Mesendoderm (in vitro differentiated cells): Measurements from ENCODE around the gene PON3.

ENCODE experiments used
- DNase-seq: peaks from one replicate; pipeline ENCODE4 v3.0.0; 2013
- H2AK5ac ChIP-seq: 2 replicates; pipeline ENCODE4 v1.6.1; 2013; ENCODE audit warnings: low read length, inconsistent platforms
- H2BK120ac ChIP-seq: 2 replicates; pipeline ENCODE4 v1.6.1; 2013; ENCODE audit warnings: low read depth, mild to moderate bottlenecking, low read length, moderate library complexity, mixed read lengths
- H2BK15ac ChIP-seq: replicated peaks from 2 replicates; pipeline ENCODE4 v1.6.1; 2013; ENCODE audit warnings: low read depth, mild to moderate bottlenecking, moderate library complexity
- H2BK5ac ChIP-seq: 2 replicates; pipeline ENCODE4 v1.6.1; 2013; ENCODE audit warnings: low read length, inconsistent platforms
- H3K18ac ChIP-seq: 2 replicates; pipeline ENCODE4 v1.6.1; 2013; ENCODE audit warnings: mild to moderate bottlenecking, low read length, mixed read lengths
- H3K23ac ChIP-seq: one replicate; pipeline ENCODE4 v1.6.1; 2013; ENCODE audit warnings: low read length
- H3K27ac ChIP-seq: 2 replicates; pipeline ENCODE4 v1.5.1; 2013; ENCODE audit warnings: low read depth, mild to moderate bottlenecking, inconsistent platforms, low read length, moderate library complexity
- H3K27me3 ChIP-seq: 2 replicates; pipeline ENCODE4 v1.6.1; 2013; ENCODE audit warnings: low read length, control low read depth, mild to moderate bottlenecking, inconsistent platforms; ENCODE audit not compliant: insufficient read depth, poor library complexity
- H3K36me3 ChIP-seq: 2 replicates; pipeline ENCODE4 v1.6.1; 2013; ENCODE audit warnings: low read length, inconsistent platforms; ENCODE audit not compliant: control insufficient read depth, insufficient read depth
- H3K4ac ChIP-seq: one replicate; pipeline ENCODE4 v1.6.1; 2013; ENCODE audit warnings: low read depth, mild to moderate bottlenecking, low read length, moderate library complexity
- H3K4me1 ChIP-seq: 2 replicates; pipeline ENCODE4 v1.6.1; 2013; ENCODE audit warnings: low read depth, low read length, inconsistent platforms; ENCODE audit not compliant: control insufficient read depth
- H3K4me2 ChIP-seq: 2 replicates; pipeline ENCODE4 v1.6.1; 2013; ENCODE audit warnings: low read length
- H3K4me3 ChIP-seq: 2 replicates; pipeline ENCODE4 v1.5.1; 2013; ENCODE audit warnings: mild to moderate bottlenecking, low read length
- H3K56ac ChIP-seq: one replicate; pipeline ENCODE4 v1.6.1; 2013; ENCODE audit warnings: low read length
- H3K79me1 ChIP-seq: 2 replicates; pipeline ENCODE4 v1.6.1; 2013; ENCODE audit warnings: low read length, inconsistent platforms
- H3K79me2 ChIP-seq: 2 replicates; pipeline ENCODE4 v1.6.1; 2013; ENCODE audit warnings: mild to moderate bottlenecking, low read length; ENCODE audit not compliant: control insufficient read depth, insufficient read depth
- H3K9ac ChIP-seq: 2 replicates; pipeline ENCODE4 v1.6.1; 2013; ENCODE audit warnings: low read length, inconsistent platforms
- H4K5ac ChIP-seq: one replicate; pipeline ENCODE4 v1.6.1; 2013; ENCODE audit warnings: low read length
- H4K8ac ChIP-seq: one replicate; pipeline ENCODE4 v1.6.1; 2013; ENCODE audit warnings: low read depth, mild to moderate bottlenecking, control low read depth, low read length, moderate library complexity
- WGBS: extraction: QIAGEN DNeasy Blood & Tissue Kit; methylation state at CpG from one replicate; pipeline ENCODE4 v1.1.7; 2013; ENCODE audit warnings: low lambda C conversion rate, missing lambda C conversion rate; ENCODE audit not compliant: insufficient coverage; ENCODE audit errors: extremely low coverage; 5-methylcytosine and 5-hydroxymethylcytosine counted together

Gene PON3

DNA sequence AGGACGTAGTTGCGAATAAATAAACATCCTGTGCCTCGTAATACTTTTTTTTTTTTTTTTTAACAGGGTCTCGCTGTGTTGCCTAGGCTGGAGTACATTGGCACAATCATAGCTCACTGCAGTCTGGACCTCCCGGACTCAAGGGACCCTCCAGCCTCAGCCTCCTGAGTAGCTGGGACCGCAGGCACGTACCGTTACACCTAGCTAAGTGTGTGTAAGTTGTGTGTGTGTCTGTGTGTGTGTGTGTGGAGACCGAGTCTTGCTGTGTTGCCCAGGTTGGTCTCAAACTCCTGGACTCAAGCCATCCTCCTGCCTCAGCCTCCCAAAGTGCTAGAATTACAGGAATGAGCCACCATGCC, 39.2 kb upstream of the PON3 start:
- H3K27ac ChIP-seq, result no peak overlapping the region
- H2AK5ac ChIP-seq, result no peak overlapping the region
- no peak overlapping the region for H2BK120ac ChIP-seq
- peak overlapping the region; percentile 33 for H4K5ac ChIP-seq
- no peak overlapping the region for H2BK5ac ChIP-seq
- no peak for DNase-seq
- no peaks in the 10 kb centered on the region for H3K36me3 ChIP-seq
- no peaks in the 10 kb centered on the region for H3K4me1 ChIP-seq
- H3K4me2 ChIP-seq, result peak overlapping the region; percentile 59
- H3K9ac ChIP-seq, result peak overlapping the region; percentile 91
- H3K23ac ChIP-seq, result no peak overlapping the region
- H3K27me3 ChIP-seq, result no peaks in the 10 kb centered on the region
- H2BK15ac ChIP-seq, result no peak overlapping the region
- peaks cover 5% of the 10 kb centered on the region for H3K79me2 ChIP-seq
- no peak overlapping the region for H4K8ac ChIP-seq
- peaks cover 10% of the 10 kb centered on the region for H3K79me1 ChIP-seq
- peak overlapping the region; percentile 77 for H3K56ac ChIP-seq
- H3K18ac ChIP-seq, result no peak overlapping the region
- no peak overlapping the region for H3K4me3 ChIP-seq
- no CpG with 5 or more reads among the region's 9 CpGs for WGBS
- H3K4ac ChIP-seq, result no peak overlapping the region

DNA sequence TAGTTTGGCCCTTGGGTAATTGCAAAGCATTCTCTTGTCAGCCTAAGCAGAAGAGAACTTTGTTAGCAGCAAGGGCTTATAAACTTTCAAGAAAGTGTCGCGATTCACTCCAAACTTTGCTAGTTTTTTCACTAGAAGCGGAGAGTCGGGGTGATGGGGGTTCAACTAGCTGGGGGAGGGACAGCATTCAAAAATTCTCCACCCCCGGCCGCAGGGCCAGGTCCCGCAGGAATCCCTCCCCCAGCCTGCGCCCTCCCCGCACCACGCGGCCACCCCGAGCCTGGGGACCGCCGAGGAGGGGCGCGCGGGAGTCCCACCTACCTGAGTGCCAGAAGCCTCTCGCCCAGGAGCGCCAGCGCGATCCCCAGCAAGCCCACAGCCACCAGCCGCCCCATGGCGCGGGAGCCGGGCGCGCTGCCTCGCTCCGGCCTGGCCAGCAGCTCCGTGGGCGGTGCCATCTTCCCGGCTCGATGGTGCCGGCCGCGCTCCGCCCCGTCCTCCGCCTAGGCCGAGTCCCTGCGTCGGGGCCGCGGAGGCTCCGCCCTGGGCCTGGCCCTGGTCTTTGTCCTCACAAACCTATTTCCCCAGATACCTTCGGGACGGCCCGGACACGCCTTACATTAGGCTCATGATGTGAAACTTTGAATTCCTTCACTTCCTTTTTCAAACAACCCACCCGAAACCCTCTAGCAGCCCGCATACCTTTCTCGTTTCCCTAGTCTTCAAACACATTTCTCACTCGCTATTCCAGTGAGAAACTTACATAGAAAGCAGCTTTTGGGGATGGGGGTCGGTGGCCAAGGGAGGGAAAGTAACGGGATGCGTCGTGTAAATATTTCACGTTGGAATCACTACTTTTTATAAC, 38.6 kb upstream of the PON3 start, which contains the start of gene PON2:
PON2 (minus strand) TSS at position 472 of the 865 bp plus-strand sequence; CDS start at position 395, 77 bp downstream.
- H3K4me1 ChIP-seq, result no peaks in the 10 kb centered on the region
- peak within 1 kb of the TSS; percentile 65 for H3K4me3 ChIP-seq
- no peak within 1 kb of the TSS for H3K23ac ChIP-seq
- WGBS, result no CpG with 5 or more reads among the region's 58 CpGs
- H3K56ac ChIP-seq, result peak within 1 kb of the TSS; percentile 96
- H4K5ac ChIP-seq, result peak within 1 kb of the TSS; percentile 33
- no peak within 1 kb of the TSS for H2BK15ac ChIP-seq
- peaks cover 5% of the 10 kb centered on the region for H3K79me2 ChIP-seq
- H3K9ac ChIP-seq, result peak within 1 kb of the TSS; percentile 91
- H3K18ac ChIP-seq, result peak within 1 kb of the TSS; percentile 69
- peak; percentile 90 for DNase-seq
- H3K4me2 ChIP-seq, result peak within 1 kb of the TSS; percentile 59
- H2BK120ac ChIP-seq, result no peak within 1 kb of the TSS
- H4K8ac ChIP-seq, result no peak within 1 kb of the TSS
- peak within 1 kb of the TSS; percentile 89 for H2BK5ac ChIP-seq
- no peak within 1 kb of the TSS for H2AK5ac ChIP-seq
- peak within 1 kb of the TSS; percentile 75 for H3K27ac ChIP-seq
- H3K79me1 ChIP-seq, result peaks cover 10% of the 10 kb centered on the region
- H3K27me3 ChIP-seq, result no peaks in the 10 kb centered on the region
- H3K36me3 ChIP-seq, result no peaks in the 10 kb centered on the region
- H3K4ac ChIP-seq, result peak within 1 kb of the TSS; percentile 44

DNA sequence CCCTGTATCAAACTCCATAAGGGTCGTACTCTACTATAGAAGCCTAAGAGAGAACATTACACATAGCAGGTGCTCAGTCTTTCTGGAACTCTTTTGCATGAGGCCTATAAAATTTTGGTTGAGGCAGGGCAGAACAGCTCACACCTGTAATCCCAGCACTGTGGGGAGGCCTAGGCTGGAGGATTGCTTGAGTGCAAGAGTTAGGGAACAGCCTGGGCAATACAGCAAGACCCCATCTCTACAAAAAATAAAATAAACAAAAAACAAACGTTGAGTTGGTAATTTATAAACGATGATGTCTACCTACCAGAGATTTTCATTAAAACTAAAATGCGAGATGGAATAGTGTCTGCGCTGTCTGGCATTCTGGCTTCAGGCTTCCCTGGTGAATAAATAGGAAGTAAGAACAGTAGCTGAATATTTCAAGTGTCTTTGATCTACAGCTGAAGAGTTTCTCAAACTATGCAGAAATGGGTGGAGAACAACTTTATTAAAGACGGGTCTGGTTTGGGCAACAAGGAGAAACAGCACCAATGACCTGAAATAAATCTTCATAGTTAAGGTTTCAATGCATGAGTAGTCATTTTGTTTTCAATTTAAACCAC, 37.9 kb upstream of the PON3 start:
- WGBS, result no CpG with 5 or more reads among the region's 6 CpGs
- Histone ChIP-seq H2BK120ac (no peak overlapping the region), H3K4me2 (peak overlapping the region; percentile 53), H2BK15ac (no peak overlapping the region), H3K4me3 (peak overlapping the region; percentile 65), H3K23ac (no peak overlapping the region), H3K79me1 (peaks cover 12% of the 10 kb centered on the region), H3K27ac (no peak overlapping the region), H3K4me1 (no peaks in the 10 kb centered on the region), H4K8ac (no peak overlapping the region), H3K79me2 (peaks cover 5% of the 10 kb centered on the region), H3K36me3 (no peaks in the 10 kb centered on the region), H2AK5ac (no peak overlapping the region), H3K4ac (no peak overlapping the region), H3K18ac (peak overlapping the region; percentile 69), H3K56ac (peak overlapping the region; percentile 96), H3K9ac (peak overlapping the region; percentile 91), H2BK5ac (no peak overlapping the region), H4K5ac (no peak overlapping the region), H3K27me3 (no peaks in the 10 kb centered on the region)
- no peak for DNase-seq

DNA sequence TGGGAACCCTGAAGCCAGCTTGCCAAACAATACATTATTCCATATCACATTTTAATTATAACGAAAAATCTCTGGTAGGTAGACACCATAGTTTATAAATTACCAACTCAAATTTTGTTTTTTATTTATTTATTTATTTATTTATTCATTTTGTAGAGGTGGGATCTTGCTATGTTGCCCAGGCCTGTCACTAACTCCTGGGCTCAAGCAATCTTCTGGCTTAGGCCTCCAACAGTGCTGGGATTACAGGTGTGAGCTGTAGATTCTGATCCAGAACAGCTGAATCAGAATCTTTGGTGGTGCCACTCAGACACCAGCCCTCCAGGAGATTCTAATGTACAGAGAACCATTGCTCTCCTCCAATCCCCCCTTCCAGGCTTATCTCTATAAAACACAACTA, 37.0 kb upstream of the PON3 start:
- H3K23ac ChIP-seq, result no peak overlapping the region
- no peak overlapping the region for H3K4me2 ChIP-seq
- DNase-seq, result no peak
- H3K79me2 ChIP-seq, result peaks cover 5% of the 10 kb centered on the region
- H2AK5ac ChIP-seq, result no peak overlapping the region
- H3K4me3 ChIP-seq, result no peak overlapping the region
- no peak overlapping the region for H4K8ac ChIP-seq
- no peak overlapping the region for H3K4ac ChIP-seq
- no peak overlapping the region for H3K9ac ChIP-seq
- no peak overlapping the region for H3K27ac ChIP-seq
- no peaks in the 10 kb centered on the region for H3K4me1 ChIP-seq
- WGBS, result 100% methylated on average over 1 of the region's 1 CpG
- H3K36me3 ChIP-seq, result no peaks in the 10 kb centered on the region
- no peak overlapping the region for H2BK120ac ChIP-seq
- H3K79me1 ChIP-seq, result peaks cover 12% of the 10 kb centered on the region
- H3K56ac ChIP-seq, result no peak overlapping the region
- no peaks in the 10 kb centered on the region for H3K27me3 ChIP-seq
- no peak overlapping the region for H2BK5ac ChIP-seq
- H4K5ac ChIP-seq, result no peak overlapping the region
- H3K18ac ChIP-seq, result no peak overlapping the region
- no peak overlapping the region for H2BK15ac ChIP-seq

DNA sequence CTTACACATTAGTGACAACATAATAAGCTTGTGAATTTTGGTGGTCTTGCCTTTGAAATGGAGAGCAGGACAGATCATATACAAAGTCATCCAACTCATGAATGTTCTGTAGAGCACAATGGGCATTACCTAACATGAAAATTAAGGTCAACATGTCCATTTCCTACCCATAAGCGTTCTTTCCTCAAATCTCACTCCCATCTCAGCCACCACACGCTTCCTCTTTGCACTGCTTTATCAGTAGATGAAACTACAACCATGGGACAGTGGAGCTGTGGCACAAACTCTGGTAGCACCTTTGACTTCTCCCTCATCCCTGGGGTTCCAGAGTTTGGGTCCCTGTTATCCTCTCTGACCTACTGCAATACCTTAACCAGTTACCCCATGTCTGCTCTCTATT, 36.4 kb upstream of the PON3 start:
- Histone ChIP-seq H3K9ac (no peak overlapping the region), H3K4me2 (no peak overlapping the region), H3K18ac (no peak overlapping the region), H3K27me3 (no peaks in the 10 kb centered on the region), H3K36me3 (no peaks in the 10 kb centered on the region), H2BK5ac (no peak overlapping the region), H2BK15ac (no peak overlapping the region), H4K5ac (no peak overlapping the region), H4K8ac (no peak overlapping the region), H2AK5ac (no peak overlapping the region), H3K23ac (no peak overlapping the region), H3K4me3 (no peak overlapping the region), H3K79me2 (peaks cover 5% of the 10 kb centered on the region), H2BK120ac (no peak overlapping the region), H3K56ac (no peak overlapping the region), H3K4ac (no peak overlapping the region), H3K79me1 (peaks cover 12% of the 10 kb centered on the region), H3K27ac (no peak overlapping the region), H3K4me1 (no peaks in the 10 kb centered on the region)
- no CpG with 5 or more reads among the region's 2 CpGs for WGBS
- no peak for DNase-seq
